HG03039 (cell line): ENCODE data around the gene TTLL10.
A peak's percentile ranks its signal among the peaks of the same experiment; 100 is the strongest.

Experiments
- ATAC-seq: cut with Tn5 transposase; IDR thresholded peaks from one replicate; pipeline ENCODE4 v1.9.1; 2021; ENCODE audit warnings: mild to moderate bottlenecking, moderate library complexity; ENCODE audit not compliant: unreplicated experiment

Gene TTLL10

DNA sequence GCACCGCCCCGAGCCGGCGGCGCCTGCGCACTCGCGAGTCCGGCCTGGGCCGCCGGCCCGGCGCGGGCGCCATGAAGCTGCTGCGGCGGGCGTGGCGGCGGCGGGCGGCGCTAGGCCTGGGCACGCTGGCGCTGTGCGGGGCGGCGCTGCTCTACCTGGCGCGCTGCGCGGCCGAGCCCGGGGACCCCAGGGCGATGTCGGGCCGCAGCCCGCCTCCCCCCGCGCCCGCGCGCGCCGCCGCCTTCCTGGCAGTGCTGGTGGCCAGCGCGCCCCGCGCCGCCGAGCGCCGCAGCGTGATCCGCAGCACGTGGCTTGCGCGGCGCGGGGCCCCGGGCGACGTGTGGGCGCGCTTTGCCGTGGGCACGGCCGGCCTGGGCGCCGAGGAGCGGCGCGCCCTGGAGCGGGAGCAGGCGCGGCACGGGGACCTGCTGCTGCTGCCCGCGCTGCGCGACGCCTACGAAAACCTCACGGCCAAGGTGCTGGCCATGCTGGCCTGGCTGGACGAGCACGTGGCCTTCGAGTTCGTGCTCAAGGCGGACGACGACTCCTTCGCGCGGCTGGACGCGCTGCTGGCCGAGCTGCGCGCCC is 58.6 kb downstream of the TTLL10 start, which contains the start of gene B3GALT6:
Gene B3GALT6 (plus strand): TSS at position 30 of the 588 bp plus-strand sequence. CDS start 42 bp downstream, at position 72.
- peak; percentile 2 for ATAC-seq

DNA sequence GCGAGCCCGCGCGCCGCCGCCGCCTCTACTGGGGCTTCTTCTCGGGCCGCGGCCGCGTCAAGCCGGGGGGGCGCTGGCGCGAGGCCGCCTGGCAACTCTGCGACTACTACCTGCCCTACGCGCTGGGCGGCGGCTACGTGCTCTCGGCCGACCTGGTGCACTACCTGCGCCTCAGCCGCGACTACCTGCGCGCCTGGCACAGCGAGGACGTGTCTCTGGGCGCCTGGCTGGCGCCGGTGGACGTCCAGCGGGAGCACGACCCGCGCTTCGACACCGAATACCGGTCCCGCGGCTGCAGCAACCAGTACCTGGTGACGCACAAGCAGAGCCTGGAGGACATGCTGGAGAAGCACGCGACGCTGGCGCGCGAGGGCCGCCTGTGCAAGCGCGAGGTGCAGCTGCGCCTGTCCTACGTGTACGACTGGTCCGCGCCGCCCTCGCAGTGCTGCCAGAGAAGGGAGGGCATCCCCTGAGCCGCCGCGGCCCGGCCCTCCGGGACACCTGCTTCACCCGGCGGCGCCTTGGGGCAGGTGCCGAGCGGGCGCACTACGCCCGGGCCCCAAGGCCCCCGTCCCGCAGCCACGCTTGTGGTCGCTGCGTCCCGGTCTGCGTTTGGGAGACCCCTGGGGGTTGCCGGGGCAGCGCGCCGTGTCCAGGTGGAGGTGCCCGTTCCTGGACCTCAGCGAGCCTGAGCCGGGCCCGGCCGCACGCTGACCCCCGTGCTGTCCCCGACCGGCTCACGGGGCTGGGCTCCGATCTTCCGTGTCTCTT is 59.3 kb downstream of the TTLL10 start:
- ATAC-seq, result no peak

DNA sequence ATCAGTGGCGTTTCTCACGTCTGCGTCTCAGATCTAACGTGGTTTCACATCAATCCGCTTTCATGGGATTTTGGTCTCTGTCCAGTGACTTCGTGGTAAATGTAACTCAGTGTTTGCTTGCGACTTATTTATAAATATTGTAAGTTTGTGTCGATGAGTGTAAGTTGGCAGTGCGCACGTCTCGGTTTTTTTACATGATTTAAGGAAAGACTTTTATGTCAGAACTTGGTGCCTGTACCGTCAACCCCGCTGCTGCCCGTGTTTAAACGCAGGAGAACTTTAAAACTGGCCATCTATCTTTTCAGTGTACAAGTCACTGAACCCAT is 59.9 kb downstream of the TTLL10 start:
- no peak for ATAC-seq

DNA sequence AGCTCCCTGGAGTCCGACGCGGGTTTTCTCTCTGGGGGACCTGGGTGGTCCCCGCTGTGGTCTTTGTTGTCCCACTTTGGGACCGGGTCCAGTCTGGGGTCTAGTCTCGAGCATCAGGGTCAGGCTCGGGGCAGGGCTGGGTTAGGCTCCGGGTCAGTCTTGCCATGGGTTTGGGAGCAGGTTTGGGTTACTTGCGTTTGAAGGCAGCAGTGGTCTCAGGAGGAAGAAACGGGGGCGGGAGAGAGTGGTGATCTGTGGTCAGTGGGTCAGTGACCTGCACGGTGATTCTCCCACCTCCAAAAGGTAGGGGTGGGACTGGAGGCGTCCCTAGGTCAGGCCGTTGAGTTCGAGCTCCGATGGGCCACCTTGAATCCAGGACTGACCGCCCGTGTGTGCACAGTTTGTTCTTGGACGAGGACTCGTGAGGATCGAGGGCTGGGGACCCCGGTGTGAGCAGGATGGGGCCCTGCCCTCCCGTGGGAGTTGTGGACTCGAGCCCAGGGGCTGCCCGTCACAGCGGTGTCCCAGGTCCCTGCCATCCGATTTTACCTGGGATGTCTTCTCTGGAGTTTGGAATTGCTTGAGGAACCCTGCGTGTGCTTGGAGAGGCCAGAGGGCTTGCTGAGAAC is 60.6 kb downstream of the TTLL10 start:
- no peak for ATAC-seq

DNA sequence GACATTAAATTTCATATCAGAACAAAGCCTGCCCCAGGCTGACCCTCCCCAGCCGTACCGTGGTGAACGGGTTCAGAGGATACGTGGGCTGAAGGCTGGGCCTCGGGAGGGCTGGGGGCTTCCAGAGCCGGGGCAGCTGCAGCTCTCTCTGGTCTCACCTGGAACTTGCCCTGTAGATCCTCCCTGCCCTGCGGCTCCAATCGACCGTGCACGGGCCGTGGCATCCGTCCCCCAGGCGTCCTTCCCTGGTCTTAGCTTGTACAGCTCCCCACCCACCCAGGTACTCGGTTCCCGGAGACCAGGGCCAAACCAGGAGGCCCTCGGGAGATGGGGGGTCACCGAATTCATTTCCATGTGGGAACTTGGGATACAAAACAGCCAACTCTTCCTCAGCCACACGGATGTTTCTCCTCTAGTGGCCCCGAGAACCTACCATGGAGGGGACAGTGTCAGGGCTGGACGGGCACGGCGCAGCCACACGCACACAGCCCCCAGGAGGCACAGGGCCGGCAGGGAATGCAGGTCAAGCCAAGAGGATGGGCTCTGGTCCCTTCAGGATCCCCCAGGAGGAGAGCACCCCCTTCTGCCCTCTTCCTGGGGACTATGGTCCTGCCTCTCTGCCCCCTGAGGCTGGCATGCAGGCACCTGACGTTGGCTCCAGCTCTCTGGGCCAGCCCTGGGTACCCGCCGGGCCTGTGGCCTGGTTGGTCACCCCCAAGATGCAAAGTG is 61.5 kb downstream of the TTLL10 start:
- ATAC-seq, result no peak

- no peak for ATAC-seq
Measured at GRCh38 chr1:1236176-1236763, 62.6 kb downstream of the TTLL10 start.

- ATAC-seq, result no peak
Measured at GRCh38 chr1:1236945-1237873, 63.5 kb downstream of the TTLL10 start.

- no peak for ATAC-seq
Measured at GRCh38 chr1:1237874-1238701, 64.4 kb downstream of the TTLL10 start.

- no peak for ATAC-seq
Measured at GRCh38 chr1:1238702-1239178, 65.1 kb downstream of the TTLL10 start.

DNA sequence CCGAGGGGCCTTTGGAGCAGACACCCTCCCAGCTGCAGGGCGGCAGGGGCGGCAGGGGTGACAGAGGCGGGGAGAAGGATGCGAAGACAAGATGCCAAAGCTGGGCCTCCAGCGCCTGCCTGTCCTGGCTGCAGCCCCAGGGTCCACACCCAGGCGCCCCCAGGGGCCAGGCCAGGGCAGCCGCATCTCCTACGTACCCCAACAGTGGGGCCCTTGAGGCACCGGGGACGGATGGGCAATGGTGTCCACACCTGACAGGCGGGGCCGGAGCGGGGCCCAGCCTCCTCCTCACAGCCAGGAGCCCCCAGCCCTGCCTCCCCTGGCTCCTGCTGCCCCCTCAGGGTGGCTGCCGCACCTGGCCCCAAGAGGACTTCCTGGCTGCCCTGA is 65.5 kb downstream of the TTLL10 start:
- ATAC-seq, result no peak

DNA sequence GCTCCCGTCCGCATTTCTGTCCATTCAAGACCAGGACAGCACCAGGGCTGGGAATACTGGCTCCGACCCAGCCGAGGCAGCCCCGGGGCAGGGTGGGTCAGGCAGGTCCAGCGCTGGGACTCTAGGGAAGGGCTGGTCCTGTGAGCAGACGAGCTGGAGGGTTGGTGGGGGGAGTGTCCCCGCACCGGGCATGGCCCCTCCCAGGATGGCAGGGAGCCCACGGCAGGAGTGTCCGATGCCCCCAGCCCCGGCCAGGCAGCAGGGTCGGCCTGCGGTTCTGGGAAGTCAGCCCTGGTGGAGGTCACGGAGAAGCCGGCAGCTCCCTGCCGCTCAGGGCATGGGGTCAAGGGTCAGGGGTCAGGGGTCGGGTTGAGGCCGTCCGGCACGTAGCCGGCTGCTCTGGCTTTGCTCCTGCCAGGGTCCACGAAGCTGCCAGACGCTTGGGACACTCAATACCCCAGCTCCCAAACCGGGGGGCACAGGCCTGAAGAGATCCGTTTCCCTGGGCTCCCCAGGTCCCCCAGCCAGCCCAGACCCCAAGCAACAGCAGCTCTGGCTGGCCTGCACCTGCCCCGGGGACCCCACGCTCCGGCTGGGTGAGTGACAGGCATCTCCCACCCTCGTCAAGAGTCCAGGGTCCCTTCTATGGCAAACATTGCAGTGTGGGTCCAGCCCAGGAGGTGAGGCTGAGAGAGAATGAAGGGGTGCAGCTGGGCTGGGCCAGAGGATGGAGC is 66.1 kb downstream of the TTLL10 start:
- no peak for ATAC-seq

- no peak for ATAC-seq
Measured at GRCh38 chr1:1240348-1240732, 66.7 kb downstream of the TTLL10 start.

DNA sequence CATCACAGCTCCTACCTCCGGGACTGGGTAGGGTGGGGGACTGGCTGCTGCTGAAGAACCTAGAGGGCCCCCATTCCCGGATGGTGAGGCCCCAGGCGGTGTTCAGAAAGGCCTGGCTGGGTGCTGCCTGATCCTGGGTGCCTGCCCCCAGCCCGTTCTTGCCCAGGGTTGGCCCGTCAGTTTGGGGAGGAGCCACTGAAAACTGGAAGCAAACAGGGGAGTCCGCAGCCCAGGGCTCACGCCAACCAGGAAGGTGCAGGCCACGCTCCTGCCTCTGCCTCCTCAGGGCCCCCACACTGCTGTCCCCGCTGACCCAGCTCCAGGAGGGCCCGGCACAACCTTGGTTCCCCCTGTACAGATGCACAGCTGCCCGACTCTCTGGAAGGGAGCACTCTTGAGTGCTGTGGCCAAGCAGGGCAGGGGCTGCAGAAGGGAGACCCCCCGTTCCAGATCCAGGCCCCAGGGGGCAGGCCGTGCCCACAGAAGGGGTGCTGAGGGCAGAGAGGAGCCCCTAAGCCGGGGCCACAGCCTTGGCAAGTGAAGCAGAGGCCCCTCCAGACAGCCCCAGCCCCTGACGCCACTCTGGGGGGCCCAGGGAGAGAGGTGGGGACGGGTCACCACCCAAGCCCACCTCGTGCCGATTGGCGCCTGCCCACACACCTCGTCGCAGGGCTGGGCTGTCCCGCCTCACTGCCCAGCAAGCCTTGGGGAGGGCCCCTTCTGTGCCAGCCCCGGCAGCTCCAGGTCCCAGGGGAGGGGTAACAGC is 67.3 kb downstream of the TTLL10 start:
- no peak for ATAC-seq

DNA sequence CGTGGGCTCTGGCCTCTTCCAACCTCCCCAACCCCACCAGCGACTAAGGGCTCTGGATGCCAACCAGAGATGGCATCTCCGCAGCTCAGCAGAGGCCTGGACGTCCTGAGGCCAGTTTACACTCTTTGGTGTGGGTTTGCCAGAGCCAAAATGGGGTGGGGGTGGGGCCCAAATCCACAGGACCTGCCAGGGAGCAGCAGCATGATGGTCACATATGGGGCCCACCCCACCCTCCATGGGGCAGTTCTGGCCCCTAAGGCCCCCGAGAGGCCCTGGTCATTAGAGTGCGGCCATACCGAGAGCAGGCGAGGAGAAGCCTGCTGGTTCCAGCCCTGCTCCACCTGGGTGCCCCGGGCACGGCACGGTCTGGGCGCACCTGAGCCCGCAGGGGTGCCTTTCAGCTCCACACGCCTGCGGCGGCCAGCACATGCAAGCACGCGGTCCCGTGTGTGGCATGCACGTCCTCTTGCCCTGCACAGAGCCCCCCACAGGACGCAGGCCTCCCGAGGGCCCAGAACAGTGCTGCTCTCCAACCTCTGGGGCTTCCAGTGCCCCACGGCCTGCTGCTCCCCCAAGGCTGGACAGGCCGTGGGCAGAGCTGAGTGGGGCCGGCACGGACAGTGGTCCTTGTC is 68.0 kb downstream of the TTLL10 start:
- no peak for ATAC-seq

GRCh38 chr1:1242461-1243265 is 69.0 kb downstream of the TTLL10 start:
- ATAC-seq, result no peak

DNA sequence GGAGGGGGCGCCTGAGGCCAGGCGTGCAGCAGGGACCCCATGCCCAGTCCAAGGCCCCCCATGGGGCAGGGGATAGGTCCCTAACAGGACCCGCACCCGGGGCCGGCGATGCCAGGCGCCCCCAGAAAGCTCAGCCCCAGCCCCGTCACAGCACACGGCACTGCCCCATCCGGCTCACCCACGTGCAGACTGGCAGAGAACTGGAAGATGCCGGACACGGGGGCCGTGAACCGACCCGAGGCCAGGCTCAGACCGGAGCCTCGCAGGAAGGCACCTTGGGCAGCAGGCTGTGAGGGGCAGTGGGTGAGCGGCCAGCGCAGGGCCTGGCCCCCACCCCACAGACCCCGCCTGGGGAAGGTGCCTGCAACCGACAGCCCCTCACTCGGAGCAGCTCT is 69.6 kb downstream of the TTLL10 start:
- ATAC-seq, result no peak

DNA sequence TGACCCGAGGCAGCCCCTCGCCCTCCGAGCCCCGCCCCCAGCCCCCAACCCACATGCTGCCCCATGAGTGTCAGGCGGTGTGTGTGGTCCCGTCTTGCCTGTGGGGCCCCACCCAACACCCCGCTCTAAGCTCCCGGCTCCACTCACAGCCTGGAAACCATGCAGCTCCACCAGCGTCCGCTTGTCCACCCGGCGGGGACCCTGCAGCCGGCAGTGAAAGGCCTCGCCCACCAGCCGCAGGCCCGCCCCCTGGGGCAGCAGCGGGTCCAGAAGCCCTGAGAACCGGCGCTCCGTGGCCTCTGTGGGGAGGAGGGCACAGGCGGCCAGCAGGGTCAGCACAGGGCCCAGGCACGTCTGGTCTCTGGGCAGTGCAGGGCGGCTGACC is 70.1 kb downstream of the TTLL10 start:
- no peak for ATAC-seq
